Neural cell (in vitro differentiated cells): ENCODE measurements around the gene RHPN2. TPM values are rescaled to one million over a fixed set of nuclear protein-coding genes. Genes with fewer than 3 reads are reported as not detected.

Source experiments
- H2AFZ ChIP-seq: fragments of 200-600, 300-800 bp; sonication (generic), shearing (Covaris generic); 2 replicates; pipeline ENCODE4 v1.6.0; 2014; ENCODE audit warnings: low read depth, mild to moderate bottlenecking, antibody characterized with exemption, low read length, moderate library complexity
- H3F3A ChIP-seq: fragments of 200-600 bp; shearing (Covaris generic); 2 replicates; pipeline ENCODE4 v1.6.1; 2016; ENCODE audit warnings: mild to moderate bottlenecking, moderate library complexity, mixed read lengths, antibody characterized with exemption, low read length; ENCODE audit not compliant: insufficient read depth, poor library complexity, severe bottlenecking
- H3K27ac ChIP-seq: fragments of 200-600, 300-800 bp; sonication (generic), shearing (Covaris generic); 2 replicates; pipeline ENCODE4 v1.5.1; 2014; ENCODE audit warnings: mild to moderate bottlenecking, low read length, moderate library complexity
- H3K27me3 ChIP-seq: fragments of 300-800, 200-600 bp; sonication (generic), shearing (Covaris generic); 2 replicates; pipeline ENCODE4 v1.6.0; 2014; ENCODE audit warnings: mild to moderate bottlenecking, low read depth, low read length, moderate library complexity; ENCODE audit not compliant: insufficient read depth
- H3K36me3 ChIP-seq: fragments of 300-800, 200-600 bp; sonication (generic), shearing (Covaris generic); 2 replicates; pipeline ENCODE4 v1.5.1; 2014; ENCODE audit warnings: mild to moderate bottlenecking, antibody characterized with exemption, low read length, moderate library complexity; ENCODE audit not compliant: insufficient read depth
- H3K4me2 ChIP-seq: fragments of 300-800, 200-600 bp; sonication (generic), shearing (Covaris generic); 2 replicates; pipeline ENCODE4 v1.6.0; 2014; ENCODE audit warnings: mild to moderate bottlenecking, low read length
- H3K4me3 ChIP-seq: fragments of 300-800, 200-600 bp; sonication (generic), shearing (Covaris generic); 2 replicates; pipeline ENCODE4 v1.5.1; 2014; ENCODE audit warnings: mild to moderate bottlenecking, low read length, moderate library complexity
- H3K79me2 ChIP-seq: fragments of 200-600 bp; shearing (Covaris generic); replicated peaks from 2 replicates; pipeline ENCODE4 v1.6.0; 2014; ENCODE audit warnings: mild to moderate bottlenecking, low read length, moderate library complexity; ENCODE audit not compliant: insufficient read depth
- H3K9ac ChIP-seq: fragments of 300-800, 200-600 bp; sonication (generic), shearing (Covaris generic); 2 replicates; pipeline ENCODE4 v1.6.1; 2016; ENCODE audit warnings: mild to moderate bottlenecking, low read length, mixed read lengths
- H3K9me2 ChIP-seq: fragments of 200-600 bp; shearing (Covaris generic); 2 replicates; pipeline ENCODE4 v1.6.1; 2016; ENCODE audit warnings: mild to moderate bottlenecking, low read length, mixed read lengths; ENCODE audit not compliant: insufficient read depth
- H3K9me3 ChIP-seq: fragments of 200-600, 300-800 bp; sonication (generic), shearing (Covaris generic); 2 replicates; pipeline ENCODE4 v1.6.1; 2016; ENCODE audit warnings: mild to moderate bottlenecking, mixed run types, low read length, moderate library complexity, mixed read lengths
- H4K20me1 ChIP-seq: fragments of 200-600 bp; shearing (Covaris generic); 2 replicates; pipeline ENCODE4 v1.6.1; 2016; ENCODE audit warnings: mild to moderate bottlenecking, mixed run types; ENCODE audit not compliant: insufficient read depth
- EP300 ChIP-seq: fragments of 450-650 bp; conservative IDR thresholded peaks from 2 replicates; pipeline ENCODE4 v1.6.1; 2014; ENCODE audit warnings: antibody characterized with exemption, mild to moderate bottlenecking, moderate library complexity; ENCODE audit not compliant: poor library complexity, severe bottlenecking
- EZH2 ChIP-seq: fragments of 200-600, 300-800 bp; shearing (Covaris generic), sonication (generic); IDR thresholded peaks from 2 replicates; pipeline ENCODE4 v1.6.1; 2014; ENCODE audit warnings: antibody characterized with exemption, low read length, borderline replicate concordance, mild to moderate bottlenecking; ENCODE audit not compliant: insufficient read depth, poor library complexity, severe bottlenecking
- MXI1 ChIP-seq: fragments of 450-650 bp; conservative IDR thresholded peaks from 2 replicates; pipeline ENCODE4 v1.6.1; 2014; ENCODE audit warnings: antibody characterized with exemption, mild to moderate bottlenecking; ENCODE audit not compliant: poor library complexity, severe bottlenecking
- POLR2AphosphoS5 ChIP-seq: IDR thresholded peaks from 2 replicates; pipeline ENCODE4 v1.6.1; 2012
- RAD21 ChIP-seq: fragments of 450-650 bp; conservative IDR thresholded peaks from 2 replicates; pipeline ENCODE4 v1.6.1; 2014; ENCODE audit warnings: antibody characterized with exemption, mild to moderate bottlenecking, moderate library complexity
- SMC3 ChIP-seq: fragments of 450-650 bp; conservative IDR thresholded peaks from 2 replicates; pipeline ENCODE4 v1.6.1; 2014; ENCODE audit warnings: antibody characterized with exemption, mild to moderate bottlenecking, moderate library complexity; ENCODE audit not compliant: poor library complexity
- polyA plus RNA-seq: library from polyadenylated mRNA; depleted of rRNA; stranded (reverse); fragments of >200 nt; gene quantifications from 2 replicates; pipeline ENCODE4 v1.2.3, GENCODE V29; 2014
- TF ChIP-seq, protein P1 (sequence below): fragments of 450-650 bp; IDR thresholded peaks from 2 replicates; pipeline ENCODE4 v1.5.1; 2014; ENCODE audit warnings: antibody characterized with exemption, mild to moderate bottlenecking, moderate library complexity; ENCODE audit not compliant: poor library complexity, severe bottlenecking
- TF ChIP-seq, protein P2 (sequence below): IDR thresholded peaks from 2 replicates; pipeline ENCODE4 v1.6.1; 2012; ENCODE audit warnings: borderline replicate concordance

RHPN2 gene
- polyA plus RNA-seq, 1 donor from 2014 or later, result 1.5 TPM

DNA sequence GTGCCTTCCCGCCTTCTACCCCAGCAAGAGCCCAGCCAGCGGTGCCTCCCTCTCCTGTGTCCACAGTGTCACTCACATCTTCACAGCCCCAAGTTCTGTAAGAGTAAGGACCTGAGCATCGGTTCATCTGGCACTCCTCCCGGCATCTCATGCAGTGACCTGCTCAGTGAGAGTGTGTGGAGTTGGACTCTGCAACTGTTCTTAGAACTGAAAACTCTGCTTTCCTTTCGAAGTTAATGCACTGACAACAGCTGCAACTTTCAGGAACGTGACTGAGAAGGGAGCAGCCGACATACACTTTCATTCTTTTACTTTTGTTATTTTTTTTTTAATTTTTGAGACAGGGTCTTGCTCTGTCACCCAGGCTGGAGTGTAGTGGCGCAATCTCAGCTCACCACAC is 134.1 kb downstream of the RHPN2 start:
- H3K9me3 ChIP-seq, result no peaks in the 10 kb centered on the region
- H3K4me2 ChIP-seq, result no peak overlapping the region
- no peak overlapping the region for H2AFZ ChIP-seq
- TF ChIP-seq, protein P1, sequence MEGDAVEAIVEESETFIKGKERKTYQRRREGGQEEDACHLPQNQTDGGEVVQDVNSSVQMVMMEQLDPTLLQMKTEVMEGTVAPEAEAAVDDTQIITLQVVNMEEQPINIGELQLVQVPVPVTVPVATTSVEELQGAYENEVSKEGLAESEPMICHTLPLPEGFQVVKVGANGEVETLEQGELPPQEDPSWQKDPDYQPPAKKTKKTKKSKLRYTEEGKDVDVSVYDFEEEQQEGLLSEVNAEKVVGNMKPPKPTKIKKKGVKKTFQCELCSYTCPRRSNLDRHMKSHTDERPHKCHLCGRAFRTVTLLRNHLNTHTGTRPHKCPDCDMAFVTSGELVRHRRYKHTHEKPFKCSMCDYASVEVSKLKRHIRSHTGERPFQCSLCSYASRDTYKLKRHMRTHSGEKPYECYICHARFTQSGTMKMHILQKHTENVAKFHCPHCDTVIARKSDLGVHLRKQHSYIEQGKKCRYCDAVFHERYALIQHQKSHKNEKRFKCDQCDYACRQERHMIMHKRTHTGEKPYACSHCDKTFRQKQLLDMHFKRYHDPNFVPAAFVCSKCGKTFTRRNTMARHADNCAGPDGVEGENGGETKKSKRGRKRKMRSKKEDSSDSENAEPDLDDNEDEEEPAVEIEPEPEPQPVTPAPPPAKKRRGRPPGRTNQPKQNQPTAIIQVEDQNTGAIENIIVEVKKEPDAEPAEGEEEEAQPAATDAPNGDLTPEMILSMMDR, result no peak
- TF ChIP-seq MXI1, result no peak
- TF ChIP-seq EP300, result no peak
- TF ChIP-seq, protein P2, sequence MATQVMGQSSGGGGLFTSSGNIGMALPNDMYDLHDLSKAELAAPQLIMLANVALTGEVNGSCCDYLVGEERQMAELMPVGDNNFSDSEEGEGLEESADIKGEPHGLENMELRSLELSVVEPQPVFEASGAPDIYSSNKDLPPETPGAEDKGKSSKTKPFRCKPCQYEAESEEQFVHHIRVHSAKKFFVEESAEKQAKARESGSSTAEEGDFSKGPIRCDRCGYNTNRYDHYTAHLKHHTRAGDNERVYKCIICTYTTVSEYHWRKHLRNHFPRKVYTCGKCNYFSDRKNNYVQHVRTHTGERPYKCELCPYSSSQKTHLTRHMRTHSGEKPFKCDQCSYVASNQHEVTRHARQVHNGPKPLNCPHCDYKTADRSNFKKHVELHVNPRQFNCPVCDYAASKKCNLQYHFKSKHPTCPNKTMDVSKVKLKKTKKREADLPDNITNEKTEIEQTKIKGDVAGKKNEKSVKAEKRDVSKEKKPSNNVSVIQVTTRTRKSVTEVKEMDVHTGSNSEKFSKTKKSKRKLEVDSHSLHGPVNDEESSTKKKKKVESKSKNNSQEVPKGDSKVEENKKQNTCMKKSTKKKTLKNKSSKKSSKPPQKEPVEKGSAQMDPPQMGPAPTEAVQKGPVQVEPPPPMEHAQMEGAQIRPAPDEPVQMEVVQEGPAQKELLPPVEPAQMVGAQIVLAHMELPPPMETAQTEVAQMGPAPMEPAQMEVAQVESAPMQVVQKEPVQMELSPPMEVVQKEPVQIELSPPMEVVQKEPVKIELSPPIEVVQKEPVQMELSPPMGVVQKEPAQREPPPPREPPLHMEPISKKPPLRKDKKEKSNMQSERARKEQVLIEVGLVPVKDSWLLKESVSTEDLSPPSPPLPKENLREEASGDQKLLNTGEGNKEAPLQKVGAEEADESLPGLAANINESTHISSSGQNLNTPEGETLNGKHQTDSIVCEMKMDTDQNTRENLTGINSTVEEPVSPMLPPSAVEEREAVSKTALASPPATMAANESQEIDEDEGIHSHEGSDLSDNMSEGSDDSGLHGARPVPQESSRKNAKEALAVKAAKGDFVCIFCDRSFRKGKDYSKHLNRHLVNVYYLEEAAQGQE, result no peak
- no peak for TF ChIP-seq EZH2
- H3K4me3 ChIP-seq, result no peak overlapping the region
- H3K36me3 ChIP-seq, result peaks cover 13% of the 10 kb centered on the region
- no peaks in the 10 kb centered on the region for H3K79me2 ChIP-seq
- no peaks in the 10 kb centered on the region for H3K27me3 ChIP-seq
- no peaks in the 10 kb centered on the region for H3F3A ChIP-seq
- no peak overlapping the region for H3K27ac ChIP-seq
- H4K20me1 ChIP-seq, result no peaks in the 10 kb centered on the region
- H3K9ac ChIP-seq, result no peak overlapping the region
- no peaks in the 10 kb centered on the region for H3K9me2 ChIP-seq

DNA sequence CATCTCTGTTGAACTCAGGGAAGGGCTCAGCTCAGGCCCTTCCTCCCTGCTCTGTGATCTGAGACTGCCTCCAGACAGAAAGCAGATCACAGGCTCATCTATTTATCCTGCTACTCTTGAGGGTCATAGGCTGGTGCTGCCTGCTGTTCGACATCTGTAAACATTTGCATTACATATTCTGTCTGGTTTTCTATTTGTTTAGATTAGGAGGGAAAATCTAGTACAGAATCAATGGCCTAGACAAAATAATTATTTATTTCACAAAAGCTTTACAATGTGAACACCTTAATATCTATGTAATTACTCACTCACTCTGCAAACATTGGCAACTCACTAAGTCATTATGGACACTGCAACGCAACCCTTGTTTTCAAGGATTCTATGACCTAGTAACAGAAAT is 135.9 kb downstream of the RHPN2 start:
- TF ChIP-seq SMC3 (no peak), EZH2 (no peak), RAD21 (no peak), EP300 (no peak), MXI1 (no peak), POLR2AphosphoS5 (no peak)
- TF ChIP-seq, protein P2, result no peak
- TF ChIP-seq, protein P1, result no peak
- Histone ChIP-seq H3K27ac (no peak overlapping the region), H4K20me1 (no peaks in the 10 kb centered on the region), H3K36me3 (peaks cover 12% of the 10 kb centered on the region), H3K9me2 (no peaks in the 10 kb centered on the region), H3K9me3 (no peaks in the 10 kb centered on the region), H2AFZ (no peak overlapping the region), H3K79me2 (no peaks in the 10 kb centered on the region), H3K4me2 (no peak overlapping the region), H3K9ac (no peak overlapping the region), H3K27me3 (no peaks in the 10 kb centered on the region), H3F3A (no peaks in the 10 kb centered on the region), H3K4me3 (no peak overlapping the region)
